B cell (primary cell): Measurements from ENCODE around the gene HYDIN. TPM values are rescaled to one million over a fixed set of nuclear protein-coding genes. Genes with fewer than 3 reads are reported as not detected.

Experiments used
- ATAC-seq: fragments of 200-7000 bp; cut with Tn5 transposase; one replicate; pipeline ENCODE4 v1.10.0; 2021; ENCODE audit warnings: low read depth, mild to moderate bottlenecking, moderate number of reproducible peaks, moderate library complexity
- CTCF ChIA-PET: fragments of 350-600 bp; sonication (Branson Sonifier 250); formaldehyde crosslinking; loops from one replicate; lab custom pipeline; 2021; ENCODE audit warnings: antibody characterized with exemption, inconsistent platforms; lab: Charles Lee
- POLR2A ChIA-PET: fragments of 350-600 bp; sonication (Branson Sonifier 250); formaldehyde crosslinking; loops from one replicate; lab custom pipeline; 2021; ENCODE audit warnings: antibody characterized with exemption; lab: Charles Lee
- DNase-seq: peaks from one replicate; pipeline ENCODE4 v3.0.0; 2013
- H2AFZ ChIP-seq: 2 replicates; pipeline ENCODE4 v1.6.1; 2012; ENCODE audit warnings: mild to moderate bottlenecking, low read depth, low read length; ENCODE audit not compliant: insufficient read depth, poor library complexity, severe bottlenecking
- H3K27ac ChIP-seq, 2 donors: 1 replicate in 1 of 2; 2 replicates in 1 of 2; pipeline ENCODE4 v1.5.1; 2012 to 2013; ENCODE audit warnings: low read length in 2 of 2, mild to moderate bottlenecking in 2 of 2, moderate library complexity in 1 of 2
- H3K27me3 ChIP-seq, 4 experiments: fragments of 200-600 bp in 1 of 4; sonication (generic) in 1 of 4; replicated peaks in 1 of 4; 1 replicate in 2 of 4; 2 replicates in 2 of 4; pipeline versions ENCODE4 v1.6.1 to v1.7.0; 2013 to 2016; ENCODE audit warnings: low read length in 3 of 4, mild to moderate bottlenecking in 2 of 4, mixed read lengths in 1 of 4, moderate library complexity in 1 of 4; ENCODE audit not compliant: insufficient read depth in 4 of 4, control insufficient read depth in 3 of 4; ENCODE audit errors: control extremely low read depth in 1 of 4
- H3K36me3 ChIP-seq, 2 experiments: replicated peaks in 1 of 2; 1 replicate in 1 of 2; 2 replicates in 1 of 2; pipeline versions ENCODE4 v1.6.1 to v1.7.1; 2013; ENCODE audit warnings: low read length in 1 of 2; ENCODE audit not compliant: insufficient read depth in 2 of 2, control insufficient read depth in 1 of 2; ENCODE audit errors: control extremely low read depth in 1 of 2, extremely low read depth in 1 of 2
- H3K4me1 ChIP-seq, 2 donors: fragments of 200-600 bp in 1 of 2; sonication (generic) in 1 of 2; 1 replicate in 1 of 2; 2 replicates in 1 of 2; pipeline versions ENCODE4 v1.5.1 to v1.6.1; 2013 to 2017; ENCODE audit warnings: low read length in 2 of 2; ENCODE audit not compliant: control insufficient read depth in 2 of 2, insufficient read depth in 2 of 2
- H3K4me2 ChIP-seq: replicated peaks from 2 replicates; pipeline ENCODE3; 2012; ENCODE audit warnings: mild to moderate bottlenecking, low read depth, low read length; ENCODE audit not compliant: poor library complexity, severe bottlenecking
- H3K4me3 ChIP-seq, 5 experiments: fragments of 200-600 bp in 1 of 5; sonication (generic) in 1 of 5; 1 replicate in 3 of 5; 2 replicates in 2 of 5; pipeline versions ENCODE4 v1.5.1 to v1.7.0; 2011 to 2016; ENCODE audit warnings: low read length in 4 of 5, mild to moderate bottlenecking in 4 of 5, low read depth in 2 of 5, control low read depth in 1 of 5, moderate library complexity in 1 of 5; ENCODE audit not compliant: insufficient read depth in 1 of 5; ENCODE audit errors: control extremely low read depth in 1 of 5, extremely low read depth in 1 of 5
- H3K79me2 ChIP-seq: fragments of 200-600 bp; sonication (generic); one replicate; pipeline ENCODE4 v1.6.0; 2016; ENCODE audit warnings: low read length; ENCODE audit not compliant: control insufficient read depth, insufficient read depth
- H3K9ac ChIP-seq: fragments of 200-600 bp; sonication (generic); 2 replicates; pipeline ENCODE4 v1.6.1; 2017; ENCODE audit warnings: mild to moderate bottlenecking, low read length, moderate library complexity
- H3K9me3 ChIP-seq, 3 donors: one replicate each; pipeline versions ENCODE4 v1.6.1 to v1.7.1; 2013; ENCODE audit warnings: low read length in 2 of 3; ENCODE audit not compliant: control insufficient read depth in 2 of 3, insufficient read depth in 1 of 3; ENCODE audit errors: control extremely low read depth in 1 of 3
- H4K20me1 ChIP-seq: 2 replicates; pipeline ENCODE4 v1.6.0; 2012; ENCODE audit warnings: mild to moderate bottlenecking, low read length; ENCODE audit not compliant: insufficient read depth, control insufficient read depth, poor library complexity, severe bottlenecking
- H3K27ac Mint-ChIP-seq: one replicate; pipeline ENCODE4 v1.8.0; 2021; ENCODE audit warnings: mixed read lengths
- H3K27me3 Mint-ChIP-seq: one replicate; pipeline ENCODE4 v1.8.0; 2021; ENCODE audit warnings: mixed read lengths
- H3K4me1 Mint-ChIP-seq: one replicate; pipeline ENCODE4 v1.8.0; 2021; ENCODE audit warnings: mixed read lengths
- H3K4me3 Mint-ChIP-seq: one replicate; pipeline ENCODE4 v1.8.0; 2021; ENCODE audit warnings: mixed read lengths
- H3K9me3 Mint-ChIP-seq: one replicate; pipeline ENCODE4 v1.8.0; 2022; ENCODE audit warnings: mixed read lengths; ENCODE audit not compliant: insufficient read depth
- EZH2 ChIP-seq: IDR thresholded peaks from 2 replicates; pipeline ENCODE4 v1.6.1; 2012; ENCODE audit warnings: borderline replicate concordance, low read depth, mild to moderate bottlenecking, moderate library complexity, low read length; ENCODE audit not compliant: insufficient read depth, poor library complexity, severe bottlenecking
- WGBS: methylation state at CpG from one replicate; pipeline ENCODE4 v1.1.5; 2013; ENCODE audit warnings: missing lambda C conversion rate; ENCODE audit not compliant: insufficient coverage; 5-methylcytosine and 5-hydroxymethylcytosine counted together
- intact Hi-C: fragments of 100-400 bp; cut with micrococcal nuclease; formaldehyde crosslinking; loops from one replicate; pipeline ENCODE4 v1.10.0; 2022
- polyA plus RNA-seq: library from polyadenylated mRNA; depleted of rRNA; stranded (reverse); fragments of >200 nt; gene quantifications from 2 replicates; pipeline ENCODE4 v1.2.3, GENCODE V29; 2012
- total RNA-seq, 2 donors: library from RNA; stranded (reverse); fragments of 120-200 nt in 1 of 2; gene quantifications; 1 replicate in 1 of 2; 2 replicates in 1 of 2; pipeline versions ENCODE4 v1.2.3 to v1.2.4, GENCODE V29; 2013 to 2022
- TF ChIP-seq, protein P1 (sequence below): fragments of 200-600 bp; IDR thresholded peaks from one replicate; pipeline ENCODE4 v1.8.0; 2022; ENCODE audit warnings: antibody characterized with exemption, mild to moderate bottlenecking

The HYDIN gene
- total and polyA plus RNA-seq, 2 donors (not counting 1 experiment from before 2014, with no cell fraction given) = 0.10 TPM; not detected in 1

DNA sequence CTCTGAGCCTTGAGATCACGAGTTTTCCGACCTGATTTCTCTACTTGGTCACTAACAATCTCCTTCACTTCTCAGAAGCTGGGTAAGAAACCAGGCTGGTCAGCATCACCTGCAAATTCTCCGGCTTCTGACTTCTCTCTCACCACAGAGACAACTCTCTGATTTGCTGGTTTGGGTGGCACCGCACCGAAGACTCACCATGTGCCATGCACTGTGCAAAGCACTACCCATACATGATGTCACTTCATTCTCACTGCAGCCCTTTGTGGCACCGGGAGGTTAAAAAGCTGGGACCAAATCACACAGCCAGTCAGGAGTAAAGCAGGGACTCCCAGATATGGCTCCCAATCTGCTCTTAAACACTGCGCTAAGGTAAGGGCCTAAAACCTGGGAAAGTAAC lies 430.2 kb downstream of the HYDIN start:
- CTCF ChIA-PET = interaction anchor here (1.4 kb wide), 1 partner anchor 29 kb away, joined by 5 read pairs; no protein-coding TSS in a partner anchor
- Histone ChIP-seq H3K27ac (peak overlapping the region; percentile 69 to 90), H3K4me3 (peak overlapping the region; percentile 26 to 86 (median 66)), H3K27me3 (peaks cover 0 to 5% (median 0%) of the 10 kb centered on the region in 4 experiments), H3K9me3 (peaks cover 0 to 2% (median 2%) of the 10 kb centered on the region in 3 donors), H3K36me3 (peaks cover 5 to 6% of the 10 kb centered on the region in 2 experiments), H3K79me2 (peaks cover 54% of the 10 kb centered on the region), H3K4me2 (peak overlapping the region; percentile 80), H2AFZ (peak overlapping the region; percentile 87), H3K9ac (peak overlapping the region; percentile 86), H3K4me1 (peaks cover 18 to 21% of the 10 kb centered on the region in 2 donors), H4K20me1 (peaks cover 33% of the 10 kb centered on the region)
- H3K27me3 Mint-ChIP-seq = no peaks in the 10 kb centered on the region
- no peaks in the 10 kb centered on the region for H3K9me3 Mint-ChIP-seq
- no peak for ATAC-seq
- POLR2A ChIA-PET = interaction anchor here (1.2 kb wide), 1 partner anchor 489 kb away, joined by 3 read pairs; the partner anchor contains the start of gene CMTR2
- intact Hi-C loops = loop anchor here (2.0 to 10.0 kb wide), 6 partner anchors 64 to 1958 kb away; partner anchors contain the start of genes CMTR2, DHX38, PHLPP2 and TANGO6
- TF ChIP-seq EZH2 = no peak
- TF ChIP-seq, protein P1, sequence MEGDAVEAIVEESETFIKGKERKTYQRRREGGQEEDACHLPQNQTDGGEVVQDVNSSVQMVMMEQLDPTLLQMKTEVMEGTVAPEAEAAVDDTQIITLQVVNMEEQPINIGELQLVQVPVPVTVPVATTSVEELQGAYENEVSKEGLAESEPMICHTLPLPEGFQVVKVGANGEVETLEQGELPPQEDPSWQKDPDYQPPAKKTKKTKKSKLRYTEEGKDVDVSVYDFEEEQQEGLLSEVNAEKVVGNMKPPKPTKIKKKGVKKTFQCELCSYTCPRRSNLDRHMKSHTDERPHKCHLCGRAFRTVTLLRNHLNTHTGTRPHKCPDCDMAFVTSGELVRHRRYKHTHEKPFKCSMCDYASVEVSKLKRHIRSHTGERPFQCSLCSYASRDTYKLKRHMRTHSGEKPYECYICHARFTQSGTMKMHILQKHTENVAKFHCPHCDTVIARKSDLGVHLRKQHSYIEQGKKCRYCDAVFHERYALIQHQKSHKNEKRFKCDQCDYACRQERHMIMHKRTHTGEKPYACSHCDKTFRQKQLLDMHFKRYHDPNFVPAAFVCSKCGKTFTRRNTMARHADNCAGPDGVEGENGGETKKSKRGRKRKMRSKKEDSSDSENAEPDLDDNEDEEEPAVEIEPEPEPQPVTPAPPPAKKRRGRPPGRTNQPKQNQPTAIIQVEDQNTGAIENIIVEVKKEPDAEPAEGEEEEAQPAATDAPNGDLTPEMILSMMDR = no peak
- peaks cover 38% of the 10 kb centered on the region for H3K4me1 Mint-ChIP-seq
- peak overlapping the region; percentile 96 for H3K27ac Mint-ChIP-seq
- peak overlapping the region; percentile 98 for H3K4me3 Mint-ChIP-seq
- 10% methylated on average over 7 of the region's 7 CpGs for WGBS
- no peak for DNase-seq

DNA sequence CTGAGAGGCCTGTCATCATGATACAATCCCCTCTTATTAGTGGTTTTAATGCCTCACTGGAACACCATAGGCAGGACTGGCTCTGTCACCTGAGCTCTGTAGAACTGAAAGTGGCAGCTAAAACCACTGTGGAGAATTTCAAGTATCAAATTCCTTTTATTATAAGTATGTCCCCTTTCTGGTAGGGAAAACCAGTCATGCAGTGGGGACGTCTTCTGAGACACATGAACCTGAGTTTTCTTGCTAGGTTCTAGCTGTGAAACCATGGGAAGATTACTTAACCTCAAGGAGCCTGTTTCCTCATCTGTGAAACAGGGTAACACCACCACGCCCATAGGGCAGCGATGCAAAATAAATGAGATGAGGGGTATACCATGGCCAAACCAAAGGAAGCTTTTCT lies 434.2 kb downstream of the HYDIN start:
- Histone ChIP-seq H2AFZ (no peak overlapping the region), H4K20me1 (peaks cover 71% of the 10 kb centered on the region), H3K9ac (no peak overlapping the region), H3K36me3 (peaks cover 5 to 6% of the 10 kb centered on the region in 2 experiments), H3K4me1 (peaks cover 26 to 29% of the 10 kb centered on the region in 2 donors), H3K9me3 (no peaks in the 10 kb centered on the region), H3K4me3 (no peak overlapping the region), H3K27me3 (no peaks in the 10 kb centered on the region), H3K27ac (peak overlapping the region in 1 of 2 donors; percentile 1), H3K4me2 (no peak overlapping the region), H3K79me2 (peaks cover 94% of the 10 kb centered on the region)
- H3K4me1 Mint-ChIP-seq = peaks cover 54% of the 10 kb centered on the region
- no peaks in the 10 kb centered on the region for H3K9me3 Mint-ChIP-seq
- ATAC-seq (no peak), DNase-seq (no peak)
- no peak overlapping the region for H3K4me3 Mint-ChIP-seq
- TF ChIP-seq EZH2 = no peak
- TF ChIP-seq, protein P1 = no peak
- POLR2A ChIA-PET = no interaction called here
- intact Hi-C loops = no loop called here
- CTCF ChIA-PET = no interaction called here
- WGBS = no CpG with 5 or more reads among the region's 3 CpGs
- H3K27ac Mint-ChIP-seq = no peak overlapping the region
- no peaks in the 10 kb centered on the region for H3K27me3 Mint-ChIP-seq
